Stimulated activated CD4-positive, alpha-beta T cell treated with anti-CD3 and anti-CD28 coated beads, Interleukin-12 subunit alpha, Interleukin-12 subunit beta, amount 100 ng/mL, for 48 hours (primary cell): ENCODE data around the gene PLEKHH1.

Experiments
- DNase-seq, 3 donors: peaks; one replicate each; pipeline ENCODE4 v3.0.0-alpha.2; 2020; ENCODE audit warnings: low read depth in 2 of 3, low spot score in 1 of 3

The PLEKHH1 gene

GRCh38 chr14:67532998-67533753 is at the start of gene PLEKHH1:
Gene PLEKHH1, plus strand, starts transcription at chr14:67533290. Its CDS starts 8,578 bp downstream, at chr14:67541868.
- peak; percentile 37 to 62 (median 44) for DNase-seq

GRCh38 chr14:67483579-67484285 is 49.4 kb upstream of the PLEKHH1 start:
- DNase-seq: no peak

- no peak for DNase-seq
These were observed 47.5 kb upstream of the PLEKHH1 start for GRCh38 chr14:67485501-67486095.

- no peak for DNase-seq
These were observed 46.2 kb upstream of the PLEKHH1 start for GRCh38 chr14:67486890-67487289.

- DNase-seq: no peak
These were observed 45.8 kb upstream of the PLEKHH1 start for GRCh38 chr14:67487332-67487731.

GRCh38 chr14:67487937-67488893 is 44.9 kb upstream of the PLEKHH1 start, which contains the start of gene TMEM229B:
Gene TMEM229B, minus strand, starts transcription at chr14:67488721. Its CDS starts 14,798 bp downstream, at chr14:67473923.
- peak; percentile 60 to 66 (median 63) for DNase-seq

GRCh38 chr14:67490196-67490595 is 42.9 kb upstream of the PLEKHH1 start:
- DNase-seq: no peak

GRCh38 chr14:67491285-67491684 is 41.8 kb upstream of the PLEKHH1 start:
- no peak for DNase-seq

GRCh38 chr14:67491741-67492507 is 41.2 kb upstream of the PLEKHH1 start:
- DNase-seq: no peak

GRCh38 chr14:67492538-67492937 is 40.6 kb upstream of the PLEKHH1 start:
- no peak for DNase-seq

- DNase-seq: no peak
These were observed 39.9 kb upstream of the PLEKHH1 start for GRCh38 chr14:67493092-67493717.

GRCh38 chr14:67495827-67496226 is 37.3 kb upstream of the PLEKHH1 start:
- no peak for DNase-seq

- DNase-seq: no peak
These were observed 35.9 kb upstream of the PLEKHH1 start for GRCh38 chr14:67497216-67497615.

GRCh38 chr14:67497716-67498115 is 35.4 kb upstream of the PLEKHH1 start:
- DNase-seq: no peak

- DNase-seq: no peak
These were observed 32.1 kb upstream of the PLEKHH1 start for GRCh38 chr14:67500981-67501380.

GRCh38 chr14:67501670-67502069 is 31.4 kb upstream of the PLEKHH1 start:
- DNase-seq: no peak

GRCh38 chr14:67502867-67503266 is 30.2 kb upstream of the PLEKHH1 start:
- DNase-seq: no peak

- no peak for DNase-seq
These were observed 29.8 kb upstream of the PLEKHH1 start for GRCh38 chr14:67503331-67503730.

- DNase-seq: no peak
These were observed 27.8 kb upstream of the PLEKHH1 start for GRCh38 chr14:67505254-67505653.

- DNase-seq: no peak
These were observed 24.1 kb upstream of the PLEKHH1 start for GRCh38 chr14:67508956-67509355.
